GM23338 (cell line): ENCODE measurements around the gene FAF1. TPM values are rescaled to one million over a fixed set of nuclear protein-coding genes. Genes with fewer than 3 reads are reported as not detected.
A peak's percentile ranks its signal among the peaks of the same experiment; 100 is the strongest.

Experiments
- ATAC-seq: fragments of 200-7000 bp; cut with Tn5 transposase; 3 replicates; pipeline ENCODE4 v1.9.1; 2020
- DNase-seq: peaks from one replicate; pipeline ENCODE4 v3.0.0-alpha.2; 2015; ENCODE audit warnings: low spot score
- H2AFZ ChIP-seq: fragments of 200-600 bp; sonication (generic); 2 replicates; pipeline ENCODE4 v1.8.0; 2016; ENCODE audit warnings: antibody characterized with exemption, mild to moderate bottlenecking, moderate library complexity
- H3F3A ChIP-seq: fragments of 200-600 bp; sonication (generic); replicated peaks from 2 replicates; pipeline ENCODE4 v1.8.0; 2017; ENCODE audit warnings: antibody characterized with exemption, mixed run types, low read depth
- H3K27ac ChIP-seq: fragments of 200-600 bp; sonication (generic); 2 replicates; pipeline ENCODE4 v1.6.1; 2016; ENCODE audit warnings: low read depth
- H3K27me3 ChIP-seq: fragments of 200-600 bp; sonication (generic); 2 replicates; pipeline ENCODE4 v1.8.0; 2016; ENCODE audit warnings: mild to moderate bottlenecking, mixed run types, moderate library complexity; ENCODE audit not compliant: insufficient read depth
- H3K36me3 ChIP-seq: fragments of 200-600 bp; sonication (generic); 2 replicates; pipeline ENCODE4 v1.8.0; 2016; ENCODE audit warnings: mild to moderate bottlenecking; ENCODE audit not compliant: insufficient read depth
- H3K4me1 ChIP-seq: fragments of 200-600 bp; sonication (generic); 2 replicates; pipeline ENCODE4 v1.8.0; 2016; ENCODE audit warnings: mild to moderate bottlenecking, moderate library complexity; ENCODE audit not compliant: insufficient read depth
- H3K4me2 ChIP-seq: fragments of 200-600 bp; sonication (generic); 2 replicates; pipeline ENCODE4 v1.7.1; 2017; ENCODE audit warnings: mixed run types
- H3K4me3 ChIP-seq: fragments of 200-600 bp; sonication (generic); 2 replicates; pipeline ENCODE4 v1.6.1; 2016; ENCODE audit warnings: mixed run types
- H3K79me2 ChIP-seq: fragments of 200-600 bp; sonication (generic); replicated peaks from 2 replicates; pipeline ENCODE4 v1.8.0; 2017; ENCODE audit warnings: mild to moderate bottlenecking; ENCODE audit not compliant: insufficient read depth
- H3K9me2 ChIP-seq: fragments of 200-600 bp; sonication (generic); 2 replicates; pipeline ENCODE4 v1.8.0; 2017; ENCODE audit not compliant: insufficient read depth
- H4K20me1 ChIP-seq: fragments of 200-600 bp; sonication (generic); replicated peaks from 2 replicates; pipeline ENCODE4 v1.8.0; 2017; ENCODE audit warnings: mild to moderate bottlenecking; ENCODE audit not compliant: insufficient read depth
- H3K27ac Mint-ChIP-seq: 2 replicates; pipeline ENCODE4 v1.8.0; 2020; ENCODE audit warnings: inconsistent platforms, mild to moderate bottlenecking, moderate library complexity, mixed read lengths
- H3K27me3 Mint-ChIP-seq: 3 replicates; pipeline ENCODE4 v1.8.0; 2022; ENCODE audit warnings: low read depth, mild to moderate bottlenecking, moderate library complexity, mixed read lengths, inconsistent platforms; ENCODE audit not compliant: insufficient read depth, poor library complexity
- H3K36me3 Mint-ChIP-seq: 3 replicates; pipeline ENCODE4 v1.8.0; 2021; ENCODE audit warnings: low read depth, mild to moderate bottlenecking, inconsistent platforms, moderate library complexity, mixed read lengths
- H3K4me1 Mint-ChIP-seq: 3 replicates; pipeline ENCODE4 v1.8.0; 2020; ENCODE audit warnings: mild to moderate bottlenecking, inconsistent platforms, mixed read lengths
- H3K4me3 Mint-ChIP-seq: 3 replicates; pipeline ENCODE4 v1.8.0; 2021; ENCODE audit warnings: moderate library complexity, mild to moderate bottlenecking, inconsistent platforms, mixed read lengths
- H3K9me3 Mint-ChIP-seq: 3 replicates; pipeline ENCODE4 v1.8.0; 2020; ENCODE audit warnings: moderate library complexity, mild to moderate bottlenecking, inconsistent platforms, mixed read lengths
- CREB1 ChIP-seq: fragments of 250-450 bp; sonication (Bioruptor Pico); IDR thresholded peaks from 2 replicates; pipeline ENCODE4 v1.5.0; 2020; ENCODE audit warnings: low read depth, mild to moderate bottlenecking, moderate library complexity
- CTCF ChIP-seq, 2 experiments: fragments of 200-600 bp in 1 of 2; sonication (generic) in 1 of 2; conservative IDR thresholded peaks; 2 replicates each; pipeline versions ENCODE4 v1.5.1 to v1.6.1; 2016 to 2017; ENCODE audit warnings: antibody characterized with exemption in 2 of 2, low read depth in 2 of 2, mild to moderate bottlenecking in 2 of 2, moderate library complexity in 1 of 2
- ETS1 ChIP-seq: IDR thresholded peaks from 2 replicates; pipeline ENCODE4 v1.6.1; 2016; ENCODE audit warnings: antibody characterized with exemption
- EZH2 ChIP-seq: fragments of 200-600 bp; sonication (generic); IDR thresholded peaks from one replicate; pipeline ENCODE4 v1.8.0; 2017; ENCODE audit warnings: antibody characterized with exemption, mild to moderate bottlenecking, low read depth; ENCODE audit not compliant: unreplicated experiment
- EZH2phosphoT487 ChIP-seq: fragments of 200-600 bp; sonication (generic); IDR thresholded peaks from one replicate; pipeline ENCODE4 v1.8.1; 2018; ENCODE audit warnings: antibody characterized with exemption; ENCODE audit not compliant: unreplicated experiment
- JUNB ChIP-seq: IDR thresholded peaks from one replicate; pipeline ENCODE4 v1.6.1; 2016; ENCODE audit warnings: antibody characterized with exemption; ENCODE audit not compliant: unreplicated experiment
- NANOG ChIP-seq: IDR thresholded peaks from 2 replicates; pipeline ENCODE4 v1.6.1; 2016; ENCODE audit warnings: antibody characterized with exemption, borderline replicate concordance
- POLR2AphosphoS5 ChIP-seq: IDR thresholded peaks from 2 replicates; pipeline ENCODE4 v1.6.1; 2016; ENCODE audit warnings: antibody characterized with exemption, low read depth
- REST ChIP-seq: IDR thresholded peaks from one replicate; pipeline ENCODE4 v1.6.1; 2018; ENCODE audit warnings: antibody characterized with exemption; ENCODE audit not compliant: unreplicated experiment
- STAT1 ChIP-seq: IDR thresholded peaks from one replicate; pipeline ENCODE4 v1.6.1; 2016; ENCODE audit warnings: antibody characterized with exemption; ENCODE audit not compliant: unreplicated experiment
- ZNF114 ChIP-seq: fragments of 250-450 bp; sonication (Bioruptor Pico); IDR thresholded peaks from 2 replicates; pipeline ENCODE4 v1.5.0; 2020; ENCODE audit warnings: mild to moderate bottlenecking, moderate library complexity
- ZNF331 ChIP-seq: fragments of 250-450 bp; sonication (Bioruptor Pico); IDR thresholded peaks from 2 replicates; pipeline ENCODE4 v1.5.0; 2020; ENCODE audit warnings: low read depth, mild to moderate bottlenecking, moderate library complexity
- ZNF462 ChIP-seq: fragments of 250-450 bp; sonication (Bioruptor Pico); IDR thresholded peaks from 2 replicates; pipeline ENCODE4 v1.5.0; 2020; ENCODE audit warnings: mild to moderate bottlenecking, moderate library complexity
- polyA plus RNA-seq: library from polyadenylated mRNA; unstranded; fragments of >200 nt; fragmentation: Nextera tagmentation; extraction: Ambion mirVana; gene quantifications from 2 replicates; pipeline ENCODE4 v1.2.1, GENCODE V29; 2016
- total RNA-seq: library from RNA; depleted of rRNA; stranded (reverse); fragments of >200 nt; shearing (Covaris generic); gene quantifications from 2 replicates; pipeline ENCODE4 v1.2.3, GENCODE V29; 2014

Gene FAF1
- total and polyA plus RNA-seq, 2 experiments from 2014 or later: 24.1 to 53.2 TPM

GRCh38 chr1:50699795-50700194 is 260.3 kb downstream of the FAF1 start:
- H3K4me3 Mint-ChIP-seq: peak overlapping the region; percentile 67
- Histone ChIP-seq H3F3A (no peaks in the 10 kb centered on the region), H3K27me3 (no peaks in the 10 kb centered on the region), H3K27ac (peak overlapping the region; percentile 95), H3K4me1 (peaks cover 63% of the 10 kb centered on the region), H2AFZ (no peak overlapping the region), H3K4me2 (peak overlapping the region; percentile 66), H4K20me1 (no peaks in the 10 kb centered on the region), H3K4me3 (peak overlapping the region; percentile 32), H3K79me2 (no peaks in the 10 kb centered on the region), H3K9me2 (no peaks in the 10 kb centered on the region), H3K36me3 (no peaks in the 10 kb centered on the region)
- DNase-seq (no peak), ATAC-seq (peak; percentile 55)
- no peaks in the 10 kb centered on the region for H3K36me3 Mint-ChIP-seq
- TF ChIP-seq NANOG (no peak), ZNF462 (CRISPR knock-in tag) (no peak), CTCF (conservative IDR thresholded peaks at IDR 0.05; ENCODE audit: low read depth in 2 of 2) (no peak), ZNF331 (no peak), CREB1 (CRISPR knock-in tag) (no peak), ETS1 (no peak), REST (no peak), POLR2AphosphoS5 (no peak), EZH2 (no peak), ZNF114 (CRISPR knock-in tag) (no peak), JUNB (no peak), EZH2phosphoT487 (no peak), STAT1 (no peak)
- H3K27ac Mint-ChIP-seq: peak overlapping the region; percentile 97
- H3K27me3 Mint-ChIP-seq: no peaks in the 10 kb centered on the region
- no peaks in the 10 kb centered on the region for H3K9me3 Mint-ChIP-seq
- peaks cover 55% of the 10 kb centered on the region for H3K4me1 Mint-ChIP-seq
